H1 (cell line): ENCODE measurements around the gene OSTF1. TPM values are rescaled to one million over a fixed set of nuclear protein-coding genes. Genes with fewer than 3 reads are reported as not detected.

Experiments
- CTCF ChIA-PET: fragments of 300-600 bp; sonication (Branson Sonifier 250); formaldehyde crosslinking; loops from one replicate; lab custom pipeline; 2021; ENCODE audit not compliant: partially characterized antibody; lab: Charles Lee
- POLR2A ChIA-PET: fragments of 300-600 bp; sonication (Branson Sonifier 250); formaldehyde crosslinking; loops from one replicate; lab custom pipeline; 2021; ENCODE audit warnings: inconsistent platforms; ENCODE audit not compliant: partially characterized antibody; lab: Charles Lee
- DNase-seq, 2 experiments: peaks; one replicate each; pipeline versions ENCODE4 v3.0.0 to v3.0.0-alpha.2; 2010 to 2022; ENCODE audit warnings: low spot score in 2 of 2, low read depth in 1 of 2, mixed read lengths in 1 of 2
- FAIRE-seq: peaks from 2 replicates; lab custom pipeline; 2011; peaks lifted over from hg19 to GRCh38; lab: Jason Lieb, UNC
- H2AFZ ChIP-seq: 2 replicates; pipeline ENCODE4 v1.8.1; 2012; ENCODE audit warnings: low read length, inconsistent platforms
- H2AK5ac ChIP-seq: 2 replicates; pipeline ENCODE4 v1.6.1; 2013; ENCODE audit warnings: low read depth, low read length
- H2BK120ac ChIP-seq: replicated peaks from 2 replicates; pipeline ENCODE3; 2013; ENCODE audit warnings: low read depth, low read length, inconsistent platforms
- H2BK12ac ChIP-seq: 2 replicates; pipeline ENCODE4 v1.6.1; 2013; ENCODE audit warnings: low read depth, low read length
- H2BK15ac ChIP-seq: 2 replicates; pipeline ENCODE4 v1.6.1; 2013; ENCODE audit warnings: low read length
- H2BK20ac ChIP-seq: 2 replicates; pipeline ENCODE4 v1.6.1; 2013; ENCODE audit warnings: low read length
- H2BK5ac ChIP-seq: 2 replicates; pipeline ENCODE4 v1.6.1; 2013; ENCODE audit warnings: low read depth, low read length
- H3K14ac ChIP-seq: 2 replicates; pipeline ENCODE4 v1.6.1; 2013; ENCODE audit warnings: inconsistent platforms; ENCODE audit not compliant: insufficient read length
- H3K18ac ChIP-seq: 2 replicates; pipeline ENCODE4 v1.6.1; 2013; ENCODE audit warnings: low read length; ENCODE audit errors: extremely low read depth
- H3K23ac ChIP-seq: 2 replicates; pipeline ENCODE4 v1.6.1; 2013; ENCODE audit warnings: inconsistent platforms; ENCODE audit not compliant: insufficient read length
- H3K23me2 ChIP-seq: 2 replicates; pipeline ENCODE4 v1.6.1; 2013; ENCODE audit warnings: low read depth, low read length
- H3K27ac ChIP-seq: 2 replicates; pipeline ENCODE4 v1.6.1; 2011; ENCODE audit warnings: low read depth, low read length, inconsistent platforms
- H3K27me3 ChIP-seq, 4 experiments: replicated peaks in 1 of 4; 1 replicate in 1 of 4; 2 replicates in 3 of 4; pipeline versions ENCODE4 v1.6.1 to v1.8.1; 2011 to 2013; ENCODE audit warnings: low read length in 3 of 4, mild to moderate bottlenecking in 3 of 4, inconsistent platforms in 2 of 4, mixed read lengths in 2 of 4, moderate library complexity in 1 of 4; ENCODE audit not compliant: control insufficient read depth in 3 of 4, insufficient read depth in 3 of 4; ENCODE audit errors: extremely low read depth in 1 of 4
- H3K36me3 ChIP-seq, 4 experiments: 2 replicates each; pipeline versions ENCODE4 v1.6.1 to v1.8.1; 2011 to 2013; ENCODE audit warnings: mild to moderate bottlenecking in 4 of 4, low read length in 3 of 4, moderate library complexity in 2 of 4, control low read depth in 1 of 4, inconsistent platforms in 1 of 4; ENCODE audit not compliant: insufficient read depth in 4 of 4, control insufficient read depth in 2 of 4
- H3K4ac ChIP-seq: replicated peaks from 2 replicates; pipeline ENCODE3; 2013; ENCODE audit warnings: low read length, low read depth, mixed read lengths, inconsistent platforms; ENCODE audit not compliant: insufficient read length
- H3K4me1 ChIP-seq, 4 experiments: replicated peaks in 1 of 4; 1 replicate in 1 of 4; 2 replicates in 3 of 4; pipeline versions ENCODE4 v1.6.1 to v1.8.1; 2011 to 2013; ENCODE audit warnings: low read length in 3 of 4, inconsistent platforms in 2 of 4, mixed read lengths in 1 of 4; ENCODE audit not compliant: insufficient read depth in 4 of 4, control insufficient read depth in 3 of 4
- H3K4me2 ChIP-seq, 2 experiments: 2 replicates each; pipeline versions ENCODE4 v1.6.1 to v1.8.1; 2011 to 2013; ENCODE audit warnings: low read depth in 2 of 2, low read length in 2 of 2, control low read depth in 1 of 2, inconsistent platforms in 1 of 2, mild to moderate bottlenecking in 1 of 2; ENCODE audit not compliant: insufficient read depth in 1 of 2
- H3K4me3 ChIP-seq, 4 experiments: fragments of 200-600, 300-600 bp in 1 of 4; sonication (generic), shearing (Covaris generic), sonication (Bioruptor Twin) in 1 of 4; 2 replicates each; pipeline versions ENCODE4 v1.5.1 to v1.8.1; 2011 to 2016; ENCODE audit warnings: low read length in 4 of 4, low read depth in 3 of 4, control low read depth in 2 of 4, inconsistent platforms in 2 of 4, mild to moderate bottlenecking in 2 of 4, mixed read lengths in 1 of 4, moderate library complexity in 1 of 4; ENCODE audit not compliant: insufficient read depth in 2 of 4; ENCODE audit errors: extremely low read depth in 1 of 4
- H3K56ac ChIP-seq: replicated peaks from 2 replicates; pipeline ENCODE3; 2013; ENCODE audit warnings: low read depth, mild to moderate bottlenecking, mixed read lengths, low read length, inconsistent platforms; ENCODE audit not compliant: insufficient read length
- H3K79me1 ChIP-seq: 2 replicates; pipeline ENCODE4 v1.6.1; 2013; ENCODE audit warnings: low read depth, low read length, control low read depth
- H3K79me2 ChIP-seq, 2 experiments: 2 replicates each; pipeline versions ENCODE4 v1.6.1 to v1.8.1; 2012 to 2013; ENCODE audit warnings: low read length in 2 of 2, mild to moderate bottlenecking in 2 of 2, inconsistent platforms in 1 of 2; ENCODE audit not compliant: insufficient read depth in 2 of 2, control insufficient read depth in 1 of 2
- H3K9ac ChIP-seq, 4 experiments: replicated peaks in 1 of 4; 1 replicate in 1 of 4; 2 replicates in 3 of 4; pipeline versions ENCODE4 v1.6.1 to v1.8.1; 2011 to 2013; ENCODE audit warnings: low read depth in 3 of 4, low read length in 3 of 4, control low read depth in 2 of 4, mild to moderate bottlenecking in 2 of 4, moderate library complexity in 2 of 4, inconsistent platforms in 1 of 4; ENCODE audit errors: extremely low read depth in 1 of 4
- H3K9me3 ChIP-seq, 2 experiments: 2 replicates each; pipeline versions ENCODE4 v1.6.1 to v1.8.1; 2012 to 2013; ENCODE audit warnings: mild to moderate bottlenecking in 2 of 2, moderate library complexity in 2 of 2, control low read depth in 1 of 2, inconsistent platforms in 1 of 2, low read depth in 1 of 2, low read length in 1 of 2, mixed read lengths in 1 of 2; ENCODE audit not compliant: insufficient read depth in 2 of 2
- H4K20me1 ChIP-seq, 2 experiments: replicated peaks in 1 of 2; 2 replicates each; pipeline versions ENCODE3 to v1.8.1; 2011 to 2013; ENCODE audit warnings: inconsistent platforms in 2 of 2, low read length in 2 of 2, mild to moderate bottlenecking in 1 of 2; ENCODE audit not compliant: insufficient read depth in 2 of 2, control insufficient read depth in 1 of 2
- H4K5ac ChIP-seq: 2 replicates; pipeline ENCODE4 v1.6.1; 2013; ENCODE audit warnings: low read length, low read depth, mixed read lengths, inconsistent platforms; ENCODE audit not compliant: insufficient read length
- H4K8ac ChIP-seq: 2 replicates; pipeline ENCODE4 v1.8.0; 2013; ENCODE audit warnings: mild to moderate bottlenecking, moderate library complexity, low read length, inconsistent platforms; ENCODE audit not compliant: insufficient read depth; ENCODE audit errors: extremely low read depth
- H4K91ac ChIP-seq: replicated peaks from 2 replicates; pipeline ENCODE3; 2013; ENCODE audit warnings: low read length, mixed read lengths, inconsistent platforms; ENCODE audit not compliant: insufficient read length
- BACH1 ChIP-seq: IDR thresholded peaks from 2 replicates; pipeline ENCODE4 v1.6.1; 2012; ENCODE audit warnings: low read length, improper control_type of control experiment
- BRCA1 ChIP-seq: IDR thresholded peaks from 2 replicates; pipeline ENCODE4 v1.6.1; 2012; ENCODE audit warnings: low read depth, low read length, improper control_type of control experiment
- CHD1 ChIP-seq: IDR thresholded peaks from 2 replicates; pipeline ENCODE4 v1.6.1; 2012; ENCODE audit warnings: low read depth, low read length, improper control_type of control experiment
- CREB1 ChIP-seq: IDR thresholded peaks from 2 replicates; pipeline ENCODE4 v1.6.1; 2012; ENCODE audit warnings: inconsistent platforms
- EP300 ChIP-seq, 2 experiments: IDR thresholded peaks; 1 replicate in 1 of 2; 2 replicates in 1 of 2; pipeline ENCODE4 v1.6.1; 2011 to 2012; ENCODE audit warnings: low read depth in 2 of 2, low read length in 2 of 2, mild to moderate bottlenecking in 2 of 2, borderline replicate concordance in 1 of 2, inconsistent platforms in 1 of 2, moderate library complexity in 1 of 2
- GTF2F1 ChIP-seq: IDR thresholded peaks from 2 replicates; pipeline ENCODE4 v1.6.1; 2012; ENCODE audit warnings: low read depth, low read length, improper control_type of control experiment, borderline replicate concordance
- JUN ChIP-seq: IDR thresholded peaks from 2 replicates; pipeline ENCODE4 v1.6.1; 2011; ENCODE audit warnings: low read depth, mild to moderate bottlenecking, improper control_type of control experiment, low read length
- NANOG ChIP-seq: IDR thresholded peaks from 2 replicates; pipeline ENCODE4 v1.6.1; 2011; ENCODE audit warnings: low read length, low read depth, mild to moderate bottlenecking, inconsistent platforms; ENCODE audit not compliant: insufficient read depth, poor library complexity, severe bottlenecking
- SAP30 ChIP-seq: fragments of 300-600 bp; sonication (generic); IDR thresholded peaks from 2 replicates; pipeline ENCODE4 v1.7.1; 2012; ENCODE audit warnings: low read length, moderate library complexity, mild to moderate bottlenecking, inconsistent platforms; ENCODE audit not compliant: insufficient read depth, insufficient replicate concordance
- SP1 ChIP-seq: IDR thresholded peaks from 2 replicates; pipeline ENCODE4 v1.6.1; 2011; ENCODE audit warnings: low read depth, low read length
- YY1 ChIP-seq: IDR thresholded peaks from 2 replicates; pipeline ENCODE4 v1.6.1; 2011; ENCODE audit warnings: low read depth, mild to moderate bottlenecking, low read length
- WGBS, 2 experiments: shearing (Covaris generic) in 1 of 2; methylation state at CpG; one replicate each; pipeline versions ENCODE4 v1.1.6 to v1.1.7; 2013 to 2015; ENCODE audit warnings: low lambda C conversion rate in 2 of 2, mixed read lengths in 2 of 2, inconsistent platforms in 1 of 2, low coverage in 1 of 2, missing lambda C conversion rate in 1 of 2; ENCODE audit not compliant: insufficient replicate concordance in 2 of 2, insufficient coverage in 1 of 2, insufficient read length in 1 of 2; ENCODE audit errors: extremely low coverage in 1 of 2, missing lambda C conversion rate in 1 of 2; 5-methylcytosine and 5-hydroxymethylcytosine counted together
- polyA plus RNA-seq, 7 experiments: library from polyadenylated mRNA; depleted of rRNA in 3 of 7; stranded (reverse) in 5 of 7; unstranded in 2 of 7; fragments of >200 nt in 5 of 7; fragments of 200-250 nt in 2 of 7; gene quantifications; 1 replicate in 5 of 7; 2 replicates in 1 of 7; 4 replicates in 1 of 7; pipeline versions ENCODE4 v1.2.1 to v1.2.3, GENCODE V29; 2011 to 2013; ENCODE audit warnings: missing spikeins in 2 of 7, mixed read lengths in 2 of 7
- total RNA-seq: library from RNA; stranded (reverse); fragmentation: NEBNext Ultra II Directional; extraction: Animal tissue kit (Norgen Biotek cat#: 25700); gene quantifications from 2 replicates; pipeline ENCODE4 v1.2.1, GENCODE V29; 2021
- TF ChIP-seq, protein P1 (sequence below): IDR thresholded peaks from 2 replicates; pipeline ENCODE4 v1.6.1; 2012; ENCODE audit warnings: inconsistent platforms
- TF ChIP-seq, protein P2 (sequence below): IDR thresholded peaks from 2 replicates; pipeline ENCODE4 v1.6.1; 2011; ENCODE audit warnings: low read depth, mild to moderate bottlenecking, low read length; ENCODE audit not compliant: insufficient read depth

Gene OSTF1
- total and polyA plus RNA-seq, 2 of the 8 experiments (the other 6 are each of a cell fraction or from before 2014, with no cell fraction given): 5.0 to 18.9 TPM

DNA sequence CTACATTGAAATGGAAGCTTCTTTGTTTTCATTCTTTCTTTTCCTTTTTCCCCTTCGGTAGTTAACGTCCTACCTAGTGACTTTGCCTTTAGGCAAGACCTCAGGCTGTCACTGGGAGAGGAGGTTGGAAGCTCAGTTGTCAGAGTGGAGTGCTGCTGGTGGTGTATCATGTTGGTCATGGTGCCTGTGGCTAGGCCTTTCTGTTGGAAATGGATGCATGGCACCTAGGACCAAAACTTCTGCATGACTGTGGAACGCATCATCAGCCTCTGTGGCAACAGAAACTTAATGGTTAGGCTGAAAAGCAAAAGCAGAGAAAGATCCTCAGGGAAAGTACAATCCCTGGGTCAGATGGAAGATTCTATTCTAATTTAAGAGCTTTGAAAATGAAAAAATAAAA is 57.9 kb downstream of the OSTF1 start:
- no peak overlapping the region for H4K91ac ChIP-seq
- no peak overlapping the region for H2BK12ac ChIP-seq
- H2BK5ac ChIP-seq: no peak overlapping the region
- no peak for TF ChIP-seq GTF2F1
- TF ChIP-seq BACH1: no peak
- TF ChIP-seq NANOG: no peak
- no peak for TF ChIP-seq CREB1
- no peak for TF ChIP-seq EP300 (IDR thresholded peaks at IDR 0.05; ENCODE audit: borderline replicate concordance in 1 of 2, low read depth in 2 of 2, low read length in 2 of 2)
- no peak for TF ChIP-seq BRCA1
- TF ChIP-seq, protein P1, sequence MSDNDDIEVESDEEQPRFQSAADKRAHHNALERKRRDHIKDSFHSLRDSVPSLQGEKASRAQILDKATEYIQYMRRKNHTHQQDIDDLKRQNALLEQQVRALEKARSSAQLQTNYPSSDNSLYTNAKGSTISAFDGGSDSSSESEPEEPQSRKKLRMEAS: no peak
- no peak for TF ChIP-seq CHD1
- no peak for TF ChIP-seq SP1
- no peak for TF ChIP-seq JUN
- no peak for TF ChIP-seq YY1
- no peak for TF ChIP-seq SAP30
- TF ChIP-seq, protein P2, sequence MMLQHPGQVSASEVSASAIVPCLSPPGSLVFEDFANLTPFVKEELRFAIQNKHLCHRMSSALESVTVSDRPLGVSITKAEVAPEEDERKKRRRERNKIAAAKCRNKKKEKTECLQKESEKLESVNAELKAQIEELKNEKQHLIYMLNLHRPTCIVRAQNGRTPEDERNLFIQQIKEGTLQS: no peak
- H2AK5ac ChIP-seq: no peak overlapping the region
- H3K36me3 ChIP-seq: no peaks in the 10 kb centered on the region
- H2BK15ac ChIP-seq: no peak overlapping the region
- H3K4me3 ChIP-seq: no peak overlapping the region
- no peaks in the 10 kb centered on the region for H3K79me1 ChIP-seq
- 0 out of 4 replicates have a peak, but pooled peaks cover 0 to 3% of the 10 kb centered on the region in 2 experiments for H3K9me3 ChIP-seq
- ChIA-PET POLR2A (no interaction called here), CTCF (interaction anchor here (0.9 kb wide), 1 partner anchor 1512 kb away, joined by 3 read pairs; no protein-coding TSS in a partner anchor)
- no peak overlapping the region for H3K9ac ChIP-seq
- 0 out of 7 replicates have a peak, but pooled peaks cover 0 to 2% (median 0%) of the 10 kb centered on the region in 4 experiments for H3K4me1 ChIP-seq
- no peaks in the 10 kb centered on the region for H3K27me3 ChIP-seq
- peaks cover 0 to 2% of the 10 kb centered on the region in 2 experiments for H4K20me1 ChIP-seq
- no peak overlapping the region for H4K8ac ChIP-seq
- no peak overlapping the region for H3K56ac ChIP-seq
- FAIRE-seq: no peak
- no peak overlapping the region for H4K5ac ChIP-seq
- H2BK120ac ChIP-seq: no peak overlapping the region
- H3K23me2 ChIP-seq: no peaks in the 10 kb centered on the region
- no peak overlapping the region for H3K4ac ChIP-seq
- H3K27ac ChIP-seq: no peak overlapping the region
- H2BK20ac ChIP-seq: no peak overlapping the region
- 93% methylated on average over 3 of the region's 3 CpGs; no CpG with 5 or more reads in 1 of the 2 experiments for WGBS, 2 experiments
- H3K14ac ChIP-seq: no peak overlapping the region
- no peak overlapping the region for H2AFZ ChIP-seq
- no peak overlapping the region for H3K23ac ChIP-seq
- no peak for DNase-seq
- no peak overlapping the region for H3K18ac ChIP-seq
- H3K4me2 ChIP-seq: no peak overlapping the region
- H3K79me2 ChIP-seq: no peaks in the 10 kb centered on the region
